Jurkat, Clone E6-1 (cell line): ENCODE measurements around the gene SLC9A9.

Experiments
- DNase-seq: peaks from one replicate; pipeline ENCODE4 v3.0.0-alpha.2; 2011; ENCODE audit warnings: low read depth, low spot score
- H3K4me3 ChIP-seq: 2 replicates; pipeline ENCODE4 v1.5.1; 2011; ENCODE audit warnings: mild to moderate bottlenecking, low read length, control low read depth, moderate library complexity

The SLC9A9 gene

DNA sequence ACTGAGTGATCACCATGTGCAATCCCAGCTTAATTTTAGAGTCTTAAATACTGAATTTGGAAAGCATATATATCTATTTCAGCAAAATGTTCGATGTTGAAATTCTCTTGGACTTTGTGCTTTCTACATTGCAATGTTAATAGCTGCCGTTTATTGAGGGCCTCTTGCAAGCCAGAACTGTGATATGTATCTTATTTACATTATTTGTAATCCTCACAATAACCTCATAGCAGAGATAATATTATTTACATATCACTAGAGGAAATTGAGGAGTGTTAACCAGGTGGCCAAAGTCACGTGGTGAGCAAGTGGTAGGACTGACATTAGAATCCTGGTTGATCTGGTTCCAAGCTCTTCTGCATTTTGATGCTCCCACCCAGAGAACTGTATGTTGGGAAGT is 254.1 kb downstream of the SLC9A9 start:
- H3K4me3 ChIP-seq = no peak overlapping the region
- no peak for DNase-seq

DNA sequence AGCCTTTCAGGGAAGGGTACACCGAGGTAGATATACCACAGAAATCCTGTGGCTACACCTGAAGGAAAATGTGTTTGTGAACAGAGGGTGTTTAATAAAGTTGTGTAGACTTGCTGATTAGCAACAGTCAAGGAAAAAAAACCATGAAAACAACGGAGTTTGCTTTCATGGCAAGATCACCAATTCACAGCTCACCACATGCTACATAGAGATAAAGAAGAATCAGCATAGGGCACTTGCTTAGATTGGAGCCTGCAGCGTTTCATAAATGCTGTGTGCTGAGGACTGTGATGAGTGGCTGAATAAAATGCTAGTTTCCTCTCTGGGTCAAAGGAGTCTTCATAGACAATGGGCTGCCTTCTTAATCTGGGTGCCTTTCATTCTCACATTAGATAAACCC is 257.6 kb downstream of the SLC9A9 start:
- DNase-seq = peak; percentile 9
- no peak overlapping the region for H3K4me3 ChIP-seq

DNA sequence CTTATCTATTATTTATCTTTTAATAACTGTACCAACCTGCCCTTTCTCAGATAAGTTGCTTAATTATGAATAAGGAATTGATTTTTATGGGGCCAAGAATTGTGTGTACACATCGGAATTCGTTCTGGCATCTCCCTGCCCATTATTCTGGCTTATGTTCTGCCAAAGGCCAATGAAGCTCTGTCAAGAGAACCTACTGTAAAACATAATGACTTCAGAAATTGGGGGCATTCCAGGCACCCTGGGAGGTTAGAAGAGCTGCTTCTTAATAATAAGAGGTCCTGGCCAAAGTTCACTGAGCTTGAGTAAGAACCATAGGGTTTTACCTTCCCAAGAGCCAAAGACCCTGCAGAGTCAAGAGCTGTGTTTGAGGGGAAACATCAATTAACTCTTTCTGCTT is 261.7 kb downstream of the SLC9A9 start:
- DNase-seq = no peak
- no peak overlapping the region for H3K4me3 ChIP-seq

DNA sequence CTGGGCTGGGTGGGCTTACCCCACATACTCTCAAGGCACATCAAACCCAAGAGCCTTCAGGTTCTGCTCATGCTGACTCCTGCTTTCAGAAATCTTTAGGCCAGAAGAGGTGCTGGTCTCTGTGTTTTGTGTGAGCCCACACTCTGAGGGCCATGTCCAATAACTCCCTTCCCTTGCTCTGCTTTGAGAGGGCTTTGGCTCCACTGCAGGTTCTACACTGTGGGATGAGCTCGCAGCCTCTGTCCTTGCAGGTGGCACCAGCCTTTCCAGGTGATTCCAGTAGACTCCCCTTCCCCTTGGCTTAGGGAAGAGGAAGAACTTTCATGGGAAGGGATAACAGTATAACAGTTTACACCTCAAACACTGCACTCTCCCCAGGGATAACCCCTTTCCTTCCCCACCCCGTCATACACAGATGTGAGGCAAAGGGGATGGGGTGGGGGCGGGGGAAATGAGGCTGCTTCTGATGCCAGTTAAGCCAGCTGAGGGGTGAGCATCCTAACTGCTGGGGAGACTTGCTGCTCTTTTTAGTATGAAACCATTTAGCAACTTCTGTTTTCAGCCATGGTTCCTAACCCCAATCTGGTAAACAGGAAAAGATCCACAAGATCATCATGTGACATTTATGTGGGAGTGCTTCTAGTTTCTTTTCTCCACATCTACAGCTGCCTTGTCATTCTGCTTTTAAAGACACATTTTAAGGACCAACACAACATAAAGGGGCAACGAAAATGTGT is 262.4 kb downstream of the SLC9A9 start:
- no peak overlapping the region for H3K4me3 ChIP-seq
- DNase-seq = peak; percentile 10

DNA sequence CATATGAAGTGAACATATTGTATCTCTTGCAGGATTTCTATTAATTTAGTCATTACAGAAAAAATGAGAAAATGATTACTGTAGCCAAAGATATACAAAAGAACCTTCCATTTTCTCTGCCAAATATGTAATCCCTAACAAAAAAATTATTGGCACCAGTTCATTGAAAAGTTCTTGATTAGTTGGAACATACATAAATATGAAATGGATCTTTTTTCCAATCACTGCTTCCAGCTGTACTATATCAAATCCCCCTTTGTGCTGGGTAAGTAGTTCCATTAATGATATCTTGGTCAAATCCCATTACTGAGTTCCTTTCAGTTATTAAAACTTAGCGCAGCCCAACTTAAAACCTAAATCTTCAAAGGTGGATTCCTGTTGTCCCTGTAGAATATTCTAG is 263.8 kb downstream of the SLC9A9 start:
- no peak for DNase-seq
- H3K4me3 ChIP-seq = no peak overlapping the region

DNA sequence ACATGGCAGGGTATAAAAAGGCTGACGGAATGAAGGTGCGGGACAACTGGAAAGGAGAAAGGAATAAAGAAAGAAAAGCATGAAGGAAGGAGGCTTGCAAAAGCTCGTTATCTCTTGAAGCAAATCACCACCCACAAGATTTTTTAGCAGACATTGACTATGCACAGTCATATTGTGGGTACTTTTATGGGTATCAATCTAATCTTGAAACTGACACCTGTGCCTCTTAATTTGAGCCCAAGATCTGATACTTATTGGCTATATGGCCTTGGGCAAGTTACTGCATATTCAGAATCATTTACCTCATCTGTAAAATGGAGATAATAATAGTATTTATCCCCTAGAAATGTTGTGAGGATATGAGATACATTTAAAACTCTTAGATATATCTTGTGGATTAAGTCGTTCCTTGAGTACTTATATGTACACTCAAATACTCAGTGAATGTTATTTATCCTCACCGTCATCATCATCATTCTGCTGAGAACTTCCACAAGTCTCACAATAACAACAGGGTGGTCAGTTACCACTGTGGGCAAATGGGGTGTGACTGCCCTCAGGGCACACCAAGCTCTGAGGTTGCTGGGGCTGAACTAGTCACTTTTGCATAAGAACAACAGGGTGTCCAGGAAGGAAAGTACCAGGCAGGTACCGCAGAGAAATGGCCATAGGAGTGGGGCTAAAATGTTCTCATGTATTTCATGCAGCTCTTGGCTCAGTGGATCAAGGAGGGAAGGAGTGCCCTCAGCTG is 266.1 kb downstream of the SLC9A9 start:
- no peak for DNase-seq
- no peak overlapping the region for H3K4me3 ChIP-seq

DNA sequence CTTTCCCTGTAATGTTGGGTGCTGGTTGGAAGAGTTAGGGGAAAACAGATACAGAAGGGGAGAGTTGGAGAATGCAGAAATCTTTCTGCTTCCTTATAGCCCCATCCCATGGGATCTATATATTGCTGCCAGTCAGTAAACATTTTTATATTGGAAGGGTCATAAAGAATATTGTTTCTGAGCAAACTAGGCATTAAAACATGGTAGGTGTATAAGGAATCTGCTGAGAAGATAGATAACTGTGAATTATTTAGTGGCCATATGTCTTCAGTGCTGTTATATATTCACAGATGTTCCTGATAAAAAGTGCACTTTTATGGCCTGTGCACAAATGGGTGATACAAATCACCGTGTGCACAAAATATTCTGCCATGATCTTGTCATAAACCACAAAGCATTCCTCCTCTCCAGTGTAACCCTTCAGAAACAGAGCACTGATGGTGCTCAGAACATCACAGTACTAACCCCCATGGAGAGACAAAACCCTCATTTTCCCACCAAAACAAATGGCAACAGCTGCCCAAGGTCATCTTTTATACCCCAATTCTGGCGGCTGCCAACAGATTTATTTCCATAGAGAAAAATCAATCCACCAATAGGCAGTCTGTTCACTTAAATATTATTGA is 269.3 kb downstream of the SLC9A9 start:
- no peak overlapping the region for H3K4me3 ChIP-seq
- DNase-seq = no peak

DNA sequence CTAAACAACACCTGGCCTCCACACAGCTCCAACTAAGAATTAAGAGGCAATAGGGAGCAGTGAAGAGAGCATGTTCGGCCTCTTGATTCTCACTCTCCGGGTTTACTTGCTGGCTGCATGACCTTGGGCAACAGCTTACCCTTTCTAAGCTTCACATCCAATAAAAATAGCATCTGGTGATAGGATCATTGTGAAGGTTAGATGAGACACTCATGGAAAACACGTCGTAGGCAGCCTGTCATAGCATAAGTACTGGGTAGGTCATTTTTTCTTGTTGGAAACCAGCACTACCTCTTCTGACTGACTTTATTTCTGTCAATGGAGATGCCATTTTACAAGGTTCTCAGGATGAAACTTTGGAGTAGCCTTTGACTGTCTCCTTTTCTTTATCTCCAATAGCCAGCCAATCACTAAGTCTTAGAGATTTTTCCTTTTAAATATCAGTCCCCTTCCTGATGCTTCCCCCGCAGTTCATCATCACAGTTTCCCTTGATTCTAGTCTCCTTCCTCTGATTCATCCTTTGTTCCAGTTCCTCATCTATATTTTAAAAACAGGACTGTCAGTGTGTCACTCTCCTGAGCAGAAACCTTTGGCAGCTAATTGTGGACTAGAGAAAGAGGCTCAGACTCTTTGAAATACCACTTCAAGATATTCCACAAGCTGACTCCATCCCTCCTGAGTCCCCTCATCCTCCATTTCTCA is 271.5 kb downstream of the SLC9A9 start:
- no peak overlapping the region for H3K4me3 ChIP-seq

DNA sequence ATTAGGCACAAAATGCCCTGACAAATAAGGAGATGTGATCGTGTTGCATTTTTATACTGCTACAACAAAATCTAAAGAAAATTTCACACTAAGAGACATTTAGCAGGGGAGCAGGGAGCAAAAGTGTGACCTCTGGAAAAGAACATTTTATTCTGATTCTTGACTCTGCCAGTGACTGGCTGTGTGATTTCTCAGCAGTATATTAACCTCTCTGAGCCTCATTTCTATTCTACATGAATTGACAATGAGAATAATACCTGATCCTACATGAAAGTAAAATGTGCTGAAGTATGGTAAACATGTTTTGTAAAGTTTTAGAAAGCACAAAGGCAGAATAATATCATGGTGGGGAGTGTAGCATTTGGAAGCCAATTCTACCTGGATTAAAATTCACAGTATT is 273.3 kb downstream of the SLC9A9 start:
- H3K4me3 ChIP-seq = no peak overlapping the region
- no peak for DNase-seq

More for the DNA sequence above, 271.5 kb downstream of the SLC9A9 start:
- DNase-seq = no peak

DNA sequence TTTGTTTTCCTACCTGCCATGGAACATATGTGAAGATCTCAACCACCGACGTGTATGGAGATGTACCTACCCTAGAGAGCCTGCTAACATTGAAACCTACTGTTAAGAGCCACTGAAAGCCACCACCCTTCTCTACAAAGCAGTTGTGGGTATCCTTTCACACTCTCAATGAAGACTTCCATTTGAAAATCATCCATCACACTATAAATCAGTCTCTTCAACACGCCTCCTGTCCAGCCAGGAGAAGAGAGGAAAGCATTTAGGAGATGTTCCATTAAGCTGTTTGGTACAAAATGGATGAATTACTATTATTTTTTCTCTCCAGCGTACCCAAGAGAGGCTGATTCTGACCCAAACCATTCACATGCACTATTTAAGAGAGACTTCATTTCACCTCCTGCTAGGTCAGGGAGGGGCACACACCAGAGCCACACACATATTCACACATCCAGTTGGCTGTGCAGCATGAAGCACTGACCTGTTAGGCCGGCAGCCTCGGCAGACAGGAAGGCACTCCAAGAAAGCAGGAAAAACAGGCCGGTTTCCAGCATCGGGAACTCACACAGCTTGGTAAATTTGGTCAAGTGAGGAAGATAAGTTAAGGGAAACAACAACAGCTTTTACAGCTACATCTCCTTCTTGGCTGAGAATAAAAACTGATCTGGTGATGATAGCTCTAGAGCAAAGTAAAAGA is 274.5 kb downstream of the SLC9A9 start:
- no peak overlapping the region for H3K4me3 ChIP-seq
- DNase-seq = no peak

DNA sequence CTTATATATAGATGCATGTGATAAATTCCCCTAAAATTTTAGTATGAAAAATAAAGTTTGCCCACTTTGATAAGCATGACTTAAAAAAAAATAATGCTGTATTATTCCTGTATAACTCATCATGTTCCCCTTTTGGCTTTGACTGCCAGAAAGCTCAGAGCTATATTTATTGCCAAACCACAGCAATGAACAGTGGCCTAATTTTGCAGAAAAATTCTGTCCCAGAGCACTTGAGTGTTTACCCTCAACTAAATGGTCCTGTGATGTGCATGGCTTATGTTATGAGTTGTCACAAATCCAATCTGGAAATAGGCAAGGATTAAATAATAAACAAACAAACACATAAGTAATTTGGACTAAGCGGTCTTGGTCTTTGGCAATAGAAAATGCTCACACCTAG is 276.7 kb downstream of the SLC9A9 start:
- H3K4me3 ChIP-seq = no peak overlapping the region
- no peak for DNase-seq

DNA sequence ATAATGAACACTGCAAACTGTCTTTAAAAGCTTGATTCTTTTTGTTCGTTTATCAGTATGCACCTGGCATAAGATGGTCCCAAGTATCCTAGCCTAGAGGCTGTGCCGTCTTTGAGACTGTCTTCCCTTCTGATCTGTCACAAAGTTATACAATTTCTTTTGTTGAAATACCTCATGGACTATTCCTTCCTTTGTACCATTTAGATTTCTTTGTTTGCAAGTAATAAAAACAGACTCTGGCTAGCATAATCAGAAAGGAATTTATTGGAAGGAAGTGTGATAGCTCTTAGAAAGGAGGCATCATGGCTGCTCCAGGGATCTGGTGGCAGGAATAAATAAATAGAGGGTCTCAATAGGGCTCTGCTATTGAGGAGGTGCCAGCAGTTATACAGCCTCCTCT is 280.4 kb downstream of the SLC9A9 start:
- no peak for DNase-seq
- H3K4me3 ChIP-seq = no peak overlapping the region

DNA sequence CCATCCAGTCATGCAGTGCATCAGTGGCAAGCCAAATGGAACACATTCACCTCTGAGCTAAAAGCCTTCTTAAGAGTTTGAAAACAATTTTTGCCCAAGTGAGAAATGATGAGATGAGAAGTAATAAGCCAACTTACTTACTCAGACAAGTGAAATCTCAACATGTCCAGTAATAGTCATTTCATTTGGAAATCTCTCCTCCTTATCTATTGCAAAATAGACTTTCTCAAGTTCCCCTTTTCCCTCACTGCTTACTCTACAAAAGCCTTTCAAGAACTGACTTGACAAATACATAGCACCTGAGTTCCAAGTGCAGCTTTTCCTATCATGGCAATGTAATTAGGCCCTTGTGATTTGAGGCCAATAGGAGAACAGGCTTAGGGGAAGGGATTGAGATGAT is 282.3 kb downstream of the SLC9A9 start:
- no peak for DNase-seq
- no peak overlapping the region for H3K4me3 ChIP-seq

DNA sequence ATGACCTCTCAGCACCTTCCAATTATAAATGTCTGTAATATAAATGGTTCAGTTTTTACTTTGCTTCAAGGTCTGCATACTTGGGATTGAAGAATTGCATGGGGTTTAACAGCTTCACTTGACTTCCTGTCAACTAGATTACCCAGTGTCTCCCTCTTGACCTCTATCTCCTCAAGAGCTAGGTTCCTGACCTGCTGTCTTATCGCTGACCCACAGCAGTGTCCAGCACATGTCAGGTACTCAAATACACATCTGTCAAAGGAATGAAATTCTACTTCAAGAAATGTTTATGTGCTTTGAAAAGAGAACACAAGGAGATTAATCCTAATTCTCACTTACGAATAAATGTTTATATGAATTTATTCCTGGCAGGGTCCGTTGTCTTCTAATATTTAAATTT is 284.5 kb downstream of the SLC9A9 start:
- H3K4me3 ChIP-seq = no peak overlapping the region
- DNase-seq = no peak

DNA sequence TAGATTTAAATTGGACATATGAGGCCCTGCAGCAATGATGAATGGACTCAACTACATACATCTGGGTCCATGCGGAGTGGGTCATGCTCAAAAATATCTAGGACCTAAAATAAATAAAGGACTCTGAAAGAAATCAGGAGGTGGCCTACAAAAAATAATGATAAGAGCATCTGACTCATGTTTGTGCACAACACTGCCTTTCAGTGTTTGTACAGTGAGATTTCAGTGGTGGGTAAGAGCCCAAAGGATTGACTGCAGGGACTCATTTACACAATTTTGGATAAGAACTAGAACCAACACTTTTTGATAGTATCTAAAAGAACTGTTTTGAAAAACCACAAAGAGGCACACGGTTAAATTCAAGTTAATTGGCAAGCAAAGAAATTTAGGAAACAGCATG is 285.5 kb downstream of the SLC9A9 start:
- no peak for DNase-seq
- H3K4me3 ChIP-seq = no peak overlapping the region

DNA sequence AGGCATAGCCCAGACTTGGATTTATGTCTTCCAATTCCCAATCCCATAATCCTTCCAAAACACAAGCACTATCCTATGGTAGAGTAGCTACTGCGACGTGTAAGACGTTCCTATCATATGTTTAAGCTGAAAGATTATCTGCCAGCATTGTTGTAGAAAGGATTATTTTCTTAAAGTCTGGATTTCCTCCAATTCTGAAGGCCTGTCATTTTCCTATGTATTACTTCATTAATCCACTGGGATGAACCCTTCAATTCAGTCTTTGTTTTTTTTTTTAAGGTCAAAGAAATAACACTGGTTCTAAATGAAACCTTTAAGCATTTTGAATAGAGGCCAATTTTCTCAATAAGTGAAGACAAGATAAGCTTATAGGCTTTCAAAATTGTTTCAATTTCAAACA is 289.0 kb downstream of the SLC9A9 start:
- DNase-seq = no peak
- no peak overlapping the region for H3K4me3 ChIP-seq

DNA sequence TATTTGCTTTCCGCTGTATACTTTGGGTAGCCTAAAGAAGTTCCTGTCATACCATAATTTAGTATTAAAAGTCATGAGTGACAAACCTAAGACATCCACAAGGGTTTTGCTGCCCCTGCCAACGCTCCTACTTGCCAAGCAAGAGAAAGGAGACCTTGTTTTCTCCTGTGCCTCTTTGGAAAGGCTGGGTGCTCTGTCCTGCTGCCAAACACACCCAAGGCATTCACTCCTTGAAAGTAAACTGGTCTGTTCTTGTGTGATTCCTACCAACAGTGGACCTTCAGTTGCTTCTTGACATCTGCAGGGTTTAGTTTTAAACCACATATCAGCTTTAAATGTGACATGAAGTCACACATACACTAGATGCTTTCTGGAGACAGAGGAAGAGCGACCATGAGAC is 295.4 kb downstream of the SLC9A9 start:
- H3K4me3 ChIP-seq = no peak overlapping the region
- no peak for DNase-seq

DNA sequence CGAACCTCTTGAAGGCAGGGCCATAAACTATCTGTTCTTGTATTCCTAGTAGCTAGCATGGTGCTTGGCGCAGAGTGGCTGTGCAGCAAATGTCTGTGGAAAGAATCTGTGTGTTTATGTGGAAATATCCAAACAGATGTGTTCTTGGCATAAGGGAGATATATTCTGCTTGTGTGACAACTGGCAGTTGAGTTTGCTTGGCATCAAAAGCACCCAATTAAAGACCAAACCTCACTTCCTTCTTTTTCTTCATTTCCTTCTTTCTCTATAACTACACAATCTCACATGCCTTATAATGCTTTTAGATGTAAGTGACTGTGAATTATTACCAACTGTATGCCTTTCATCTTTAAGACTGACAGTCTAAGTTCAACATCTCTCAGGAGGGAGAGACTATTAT is 296.5 kb downstream of the SLC9A9 start:
- DNase-seq = peak; percentile 37
- no peak overlapping the region for H3K4me3 ChIP-seq

DNA sequence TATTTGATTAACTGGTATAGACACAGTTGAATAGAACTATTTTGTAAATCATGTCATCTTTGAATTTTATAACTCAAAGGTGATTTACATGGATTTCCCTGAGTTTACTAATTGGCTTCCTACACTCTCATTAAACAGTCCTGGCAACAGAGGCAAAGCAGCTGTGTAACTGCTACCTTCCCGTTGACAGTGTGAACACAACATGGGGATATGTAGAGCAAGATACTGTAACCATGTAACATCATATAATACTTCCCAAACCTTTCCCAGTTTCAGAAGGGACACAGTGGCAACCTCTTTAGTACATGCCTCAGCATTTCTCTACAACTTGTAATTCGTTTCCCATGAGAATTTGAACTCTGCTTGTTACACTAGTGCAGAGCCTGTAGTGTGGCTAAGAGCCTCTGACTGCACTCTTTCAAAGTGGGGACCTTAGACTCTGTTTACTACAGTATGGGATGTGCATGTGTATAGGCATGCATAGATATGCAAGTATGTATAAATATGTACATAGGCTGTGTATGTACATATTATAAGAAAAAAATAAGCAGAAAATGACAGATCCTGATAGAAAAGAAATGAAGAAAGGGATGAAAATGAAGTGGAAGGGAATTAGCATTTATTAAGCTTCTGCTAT is 299.3 kb downstream of the SLC9A9 start:
- no peak for DNase-seq
- H3K4me3 ChIP-seq = no peak overlapping the region
